ENCODE data around the gene SCAMP5. TPM values are rescaled to one million over a fixed set of nuclear protein-coding genes. Genes with fewer than 3 reads are reported as not detected.

SCAMP5 gene
- total and polyA plus RNA-seq, 2 of the 13 experiments (the other 11 are each of a cell fraction or from before 2014, with no cell fraction given) = 34.3 to 49.0 TPM

- TF ChIP-seq, protein P1, sequence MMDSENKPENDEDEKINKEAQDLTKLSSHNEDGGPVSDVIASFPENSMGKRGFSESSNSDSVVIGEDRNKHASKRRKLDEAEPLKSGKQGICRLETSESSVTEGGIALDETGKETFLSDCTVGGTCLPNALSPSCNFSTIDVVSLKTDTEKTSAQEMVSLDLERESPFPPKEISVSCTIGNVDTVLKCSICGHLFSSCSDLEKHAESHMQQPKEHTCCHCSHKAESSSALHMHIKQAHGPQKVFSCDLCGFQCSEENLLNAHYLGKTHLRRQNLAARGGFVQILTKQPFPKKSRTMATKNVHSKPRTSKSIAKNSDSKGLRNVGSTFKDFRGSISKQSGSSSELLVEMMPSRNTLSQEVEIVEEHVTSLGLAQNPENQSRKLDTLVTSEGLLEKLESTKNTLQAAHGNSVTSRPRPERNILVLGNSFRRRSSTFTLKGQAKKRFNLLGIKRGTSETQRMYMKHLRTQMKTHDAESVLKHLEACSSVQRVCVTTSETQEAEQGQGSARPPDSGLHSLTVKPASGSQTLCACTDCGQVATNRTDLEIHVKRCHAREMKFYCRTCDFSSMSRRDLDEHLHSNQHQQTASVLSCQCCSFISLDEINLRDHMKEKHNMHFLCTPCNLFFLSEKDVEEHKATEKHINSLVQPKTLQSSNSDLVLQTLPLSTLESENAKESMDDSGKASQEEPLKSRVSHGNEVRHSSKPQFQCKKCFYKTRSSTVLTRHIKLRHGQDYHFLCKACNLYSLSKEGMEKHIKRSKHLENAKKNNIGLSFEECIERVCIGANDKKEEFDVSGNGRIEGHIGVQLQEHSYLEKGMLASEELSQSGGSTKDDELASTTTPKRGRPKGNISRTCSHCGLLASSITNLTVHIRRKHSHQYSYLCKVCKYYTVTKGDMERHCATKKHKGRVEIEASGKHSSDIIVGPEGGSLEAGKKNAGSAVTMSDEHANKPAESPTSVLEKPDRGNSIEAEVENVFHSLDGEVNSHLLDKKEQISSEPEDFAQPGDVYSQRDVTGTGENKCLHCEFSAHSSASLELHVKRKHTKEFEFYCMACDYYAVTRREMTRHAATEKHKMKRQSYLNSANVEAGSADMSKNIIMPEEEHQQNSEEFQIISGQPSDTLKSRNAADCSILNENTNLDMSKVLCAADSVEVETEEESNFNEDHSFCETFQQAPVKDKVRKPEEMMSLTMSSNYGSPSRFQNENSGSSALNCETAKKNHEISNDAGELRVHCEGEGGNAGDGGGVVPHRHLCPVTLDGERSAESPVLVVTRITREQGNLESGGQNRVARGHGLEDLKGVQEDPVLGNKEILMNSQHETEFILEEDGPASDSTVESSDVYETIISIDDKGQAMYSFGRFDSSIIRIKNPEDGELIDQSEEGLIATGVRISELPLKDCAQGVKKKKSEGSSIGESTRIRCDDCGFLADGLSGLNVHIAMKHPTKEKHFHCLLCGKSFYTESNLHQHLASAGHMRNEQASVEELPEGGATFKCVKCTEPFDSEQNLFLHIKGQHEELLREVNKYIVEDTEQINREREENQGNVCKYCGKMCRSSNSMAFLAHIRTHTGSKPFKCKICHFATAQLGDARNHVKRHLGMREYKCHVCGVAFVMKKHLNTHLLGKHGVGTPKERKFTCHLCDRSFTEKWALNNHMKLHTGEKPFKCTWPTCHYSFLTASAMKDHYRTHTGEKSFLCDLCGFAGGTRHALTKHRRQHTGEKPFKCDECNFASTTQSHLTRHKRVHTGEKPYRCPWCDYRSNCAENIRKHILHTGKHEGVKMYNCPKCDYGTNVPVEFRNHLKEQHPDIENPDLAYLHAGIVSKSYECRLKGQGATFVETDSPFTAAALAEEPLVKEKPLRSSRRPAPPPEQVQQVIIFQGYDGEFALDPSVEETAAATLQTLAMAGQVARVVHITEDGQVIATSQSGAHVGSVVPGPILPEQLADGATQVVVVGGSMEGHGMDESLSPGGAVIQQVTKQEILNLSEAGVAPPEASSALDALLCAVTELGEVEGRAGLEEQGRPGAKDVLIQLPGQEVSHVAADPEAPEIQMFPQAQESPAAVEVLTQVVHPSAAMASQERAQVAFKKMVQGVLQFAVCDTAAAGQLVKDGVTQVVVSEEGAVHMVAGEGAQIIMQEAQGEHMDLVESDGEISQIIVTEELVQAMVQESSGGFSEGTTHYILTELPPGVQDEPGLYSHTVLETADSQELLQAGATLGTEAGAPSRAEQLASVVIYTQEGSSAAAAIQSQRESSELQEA (CRISPR knock-in tag; IDR thresholded peaks at IDR 0.05; ENCODE audit: not compliant biosample characterization) = peak; percentile 67
- TF ChIP-seq HMGXB4 (CRISPR knock-in tag; IDR thresholded peaks at IDR 0.05; ENCODE audit: borderline replicate concordance in 1 of 2, low read depth in 1 of 2) (peak; percentile 70 to 81; a peak in 3 of 4 replicates), MEIS1 (CRISPR knock-in tag; IDR thresholded peaks at IDR 0.05; ENCODE audit: borderline replicate concordance) (0 out of 2 replicates have a peak, but pooled peaks have one; percentile 43), ZFYVE20 (CRISPR knock-in tag; IDR thresholded peaks at IDR 0.05; ENCODE audit: borderline replicate concordance, low read depth) (no peak), TARDBP (CRISPR knock-in tag; IDR thresholded peaks at IDR 0.05) (peak; percentile 77; the same call in 1 of the 2 replicates), CENPT (CRISPR knock-in tag; IDR thresholded peaks at IDR 0.05; ENCODE audit: low read depth) (peak; percentile 7; the same call in 1 of the 2 replicates)
- TF ChIP-seq, protein P2, sequence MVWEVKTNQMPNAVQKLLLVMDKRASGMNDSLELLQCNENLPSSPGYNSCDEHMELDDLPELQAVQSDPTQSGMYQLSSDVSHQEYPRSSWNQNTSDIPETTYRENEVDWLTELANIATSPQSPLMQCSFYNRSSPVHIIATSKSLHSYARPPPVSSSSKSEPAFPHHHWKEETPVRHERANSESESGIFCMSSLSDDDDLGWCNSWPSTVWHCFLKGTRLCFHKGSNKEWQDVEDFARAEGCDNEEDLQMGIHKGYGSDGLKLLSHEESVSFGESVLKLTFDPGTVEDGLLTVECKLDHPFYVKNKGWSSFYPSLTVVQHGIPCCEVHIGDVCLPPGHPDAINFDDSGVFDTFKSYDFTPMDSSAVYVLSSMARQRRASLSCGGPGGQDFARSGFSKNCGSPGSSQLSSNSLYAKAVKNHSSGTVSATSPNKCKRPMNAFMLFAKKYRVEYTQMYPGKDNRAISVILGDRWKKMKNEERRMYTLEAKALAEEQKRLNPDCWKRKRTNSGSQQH (CRISPR knock-in tag; IDR thresholded peaks at IDR 0.05; ENCODE audit: low read depth) = peak; percentile 73; the same call in 1 of the 2 replicates
- TF ChIP-seq, protein P3, sequence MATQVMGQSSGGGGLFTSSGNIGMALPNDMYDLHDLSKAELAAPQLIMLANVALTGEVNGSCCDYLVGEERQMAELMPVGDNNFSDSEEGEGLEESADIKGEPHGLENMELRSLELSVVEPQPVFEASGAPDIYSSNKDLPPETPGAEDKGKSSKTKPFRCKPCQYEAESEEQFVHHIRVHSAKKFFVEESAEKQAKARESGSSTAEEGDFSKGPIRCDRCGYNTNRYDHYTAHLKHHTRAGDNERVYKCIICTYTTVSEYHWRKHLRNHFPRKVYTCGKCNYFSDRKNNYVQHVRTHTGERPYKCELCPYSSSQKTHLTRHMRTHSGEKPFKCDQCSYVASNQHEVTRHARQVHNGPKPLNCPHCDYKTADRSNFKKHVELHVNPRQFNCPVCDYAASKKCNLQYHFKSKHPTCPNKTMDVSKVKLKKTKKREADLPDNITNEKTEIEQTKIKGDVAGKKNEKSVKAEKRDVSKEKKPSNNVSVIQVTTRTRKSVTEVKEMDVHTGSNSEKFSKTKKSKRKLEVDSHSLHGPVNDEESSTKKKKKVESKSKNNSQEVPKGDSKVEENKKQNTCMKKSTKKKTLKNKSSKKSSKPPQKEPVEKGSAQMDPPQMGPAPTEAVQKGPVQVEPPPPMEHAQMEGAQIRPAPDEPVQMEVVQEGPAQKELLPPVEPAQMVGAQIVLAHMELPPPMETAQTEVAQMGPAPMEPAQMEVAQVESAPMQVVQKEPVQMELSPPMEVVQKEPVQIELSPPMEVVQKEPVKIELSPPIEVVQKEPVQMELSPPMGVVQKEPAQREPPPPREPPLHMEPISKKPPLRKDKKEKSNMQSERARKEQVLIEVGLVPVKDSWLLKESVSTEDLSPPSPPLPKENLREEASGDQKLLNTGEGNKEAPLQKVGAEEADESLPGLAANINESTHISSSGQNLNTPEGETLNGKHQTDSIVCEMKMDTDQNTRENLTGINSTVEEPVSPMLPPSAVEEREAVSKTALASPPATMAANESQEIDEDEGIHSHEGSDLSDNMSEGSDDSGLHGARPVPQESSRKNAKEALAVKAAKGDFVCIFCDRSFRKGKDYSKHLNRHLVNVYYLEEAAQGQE (IDR thresholded peaks at IDR 0.05; ENCODE audit: borderline replicate concordance in 1 of 2, low read depth in 1 of 2, low read length in 2 of 2) = no peak
These were observed 28.0 kb downstream of the SCAMP5 start, which contains the start of gene PPCDC (continued) for GRCh38 chr15:75023181-75023871.

Measured in HepG2 (cell line).